ENCODE results near the gene GPRIN2. TPM values are rescaled to one million over a fixed set of nuclear protein-coding genes. Genes with fewer than 3 reads are reported as not detected.

Gene GPRIN2
- total RNA-seq, 4 donors from 2014 or later = not detected

GRCh38 chr10:46538155-46538554, 18.3 kb downstream of the GPRIN2 start:
- no peak for TF ChIP-seq CTCF (IDR thresholded peaks at IDR 0.05; ENCODE audit: low read depth)

- TF ChIP-seq CTCF (IDR thresholded peaks at IDR 0.05; ENCODE audit: low read depth) = no peak
Measured at GRCh38 chr10:46537309-46537708, 19.1 kb downstream of the GPRIN2 start.

- no peak for TF ChIP-seq CTCF (IDR thresholded peaks at IDR 0.05; ENCODE audit: low read depth)
Measured at GRCh38 chr10:46536781-46537180, 19.7 kb downstream of the GPRIN2 start.

GRCh38 chr10:46536171-46536570, 20.3 kb downstream of the GPRIN2 start:
- no peak for TF ChIP-seq CTCF (IDR thresholded peaks at IDR 0.05; ENCODE audit: low read depth)

- TF ChIP-seq CTCF (IDR thresholded peaks at IDR 0.05; ENCODE audit: low read depth) = no peak
Measured at GRCh38 chr10:46534828-46535524, 21.5 kb downstream of the GPRIN2 start.

- TF ChIP-seq CTCF (IDR thresholded peaks at IDR 0.05; ENCODE audit: low read depth) = no peak
Measured at GRCh38 chr10:46530249-46531186, 25.9 kb downstream of the GPRIN2 start.

Measured in subcutaneous adipose tissue (tissue), 4 donors.